GM06990 (cell line): ENCODE measurements around the gene PFN3.

Experiments
- DNase-seq: peaks from one replicate; pipeline ENCODE4 v3.0.0-alpha.2; 2011; ENCODE audit not compliant: insufficient read length; ENCODE audit errors: extremely low read depth
- H3K27me3 ChIP-seq: replicated peaks from 2 replicates; pipeline ENCODE4 v1.6.0; 2011; ENCODE audit warnings: low read length; ENCODE audit not compliant: control insufficient read depth, insufficient read depth
- H3K36me3 ChIP-seq: 2 replicates; pipeline ENCODE4 v1.5.1; 2011; ENCODE audit warnings: low read length; ENCODE audit not compliant: control insufficient read depth, insufficient read depth
- H3K4me3 ChIP-seq: replicated peaks from 2 replicates; pipeline ENCODE4 v1.5.1; 2011; ENCODE audit warnings: low read depth, mild to moderate bottlenecking, control low read depth, low read length
- TF ChIP-seq, protein P1 (sequence below): IDR thresholded peaks from 2 replicates; pipeline ENCODE4 v1.5.1; 2011; ENCODE audit warnings: low read length, control low read depth, mild to moderate bottlenecking, inconsistent platforms; ENCODE audit not compliant: insufficient read depth, poor library complexity, severe bottlenecking

PFN3 gene

DNA sequence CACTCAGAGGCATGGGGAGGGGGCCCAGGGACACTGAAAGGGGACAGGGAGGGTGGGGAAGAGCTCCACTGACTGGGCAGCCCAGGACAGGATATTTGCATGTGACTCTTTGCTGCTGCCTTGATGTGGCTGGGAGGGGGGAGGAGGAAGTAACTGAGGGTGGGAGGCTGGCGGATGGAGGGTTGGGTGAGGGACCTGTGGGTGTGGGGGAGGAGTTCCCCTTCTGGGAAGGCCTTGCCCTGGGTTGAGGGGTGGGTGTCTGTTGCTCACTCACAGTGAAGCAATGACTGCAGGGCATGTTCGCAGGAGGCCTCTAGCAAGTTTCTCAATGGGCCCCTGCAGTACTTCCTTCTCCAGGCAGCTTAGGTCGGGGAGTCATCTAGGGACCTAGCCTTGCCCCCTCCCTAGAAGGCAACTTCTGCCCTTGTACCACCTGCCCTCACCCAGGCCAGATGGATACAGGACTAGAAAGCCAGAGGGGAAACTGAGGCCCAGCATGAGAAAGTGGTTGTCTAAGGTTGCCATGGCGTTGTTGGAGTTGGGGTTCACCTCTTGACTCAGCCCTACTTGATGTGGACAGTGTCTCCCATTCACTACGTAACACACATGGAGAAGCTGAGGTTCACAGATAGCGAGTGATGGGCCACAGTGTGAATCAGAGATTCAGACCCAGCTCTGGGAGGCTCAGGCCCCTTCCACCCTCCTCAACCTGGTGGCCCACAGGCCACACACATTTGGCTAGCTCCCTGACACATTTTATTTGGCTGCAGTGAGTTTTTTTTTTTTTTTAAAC, 29.0 kb upstream of the PFN3 start:
- Histone ChIP-seq H3K36me3 (peaks cover 29% of the 10 kb centered on the region), H3K4me3 (peak overlapping the region; percentile 86), H3K27me3 (no peaks in the 10 kb centered on the region)
- DNase-seq = peak; percentile 77
- TF ChIP-seq, protein P1, sequence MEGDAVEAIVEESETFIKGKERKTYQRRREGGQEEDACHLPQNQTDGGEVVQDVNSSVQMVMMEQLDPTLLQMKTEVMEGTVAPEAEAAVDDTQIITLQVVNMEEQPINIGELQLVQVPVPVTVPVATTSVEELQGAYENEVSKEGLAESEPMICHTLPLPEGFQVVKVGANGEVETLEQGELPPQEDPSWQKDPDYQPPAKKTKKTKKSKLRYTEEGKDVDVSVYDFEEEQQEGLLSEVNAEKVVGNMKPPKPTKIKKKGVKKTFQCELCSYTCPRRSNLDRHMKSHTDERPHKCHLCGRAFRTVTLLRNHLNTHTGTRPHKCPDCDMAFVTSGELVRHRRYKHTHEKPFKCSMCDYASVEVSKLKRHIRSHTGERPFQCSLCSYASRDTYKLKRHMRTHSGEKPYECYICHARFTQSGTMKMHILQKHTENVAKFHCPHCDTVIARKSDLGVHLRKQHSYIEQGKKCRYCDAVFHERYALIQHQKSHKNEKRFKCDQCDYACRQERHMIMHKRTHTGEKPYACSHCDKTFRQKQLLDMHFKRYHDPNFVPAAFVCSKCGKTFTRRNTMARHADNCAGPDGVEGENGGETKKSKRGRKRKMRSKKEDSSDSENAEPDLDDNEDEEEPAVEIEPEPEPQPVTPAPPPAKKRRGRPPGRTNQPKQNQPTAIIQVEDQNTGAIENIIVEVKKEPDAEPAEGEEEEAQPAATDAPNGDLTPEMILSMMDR = no peak

DNA sequence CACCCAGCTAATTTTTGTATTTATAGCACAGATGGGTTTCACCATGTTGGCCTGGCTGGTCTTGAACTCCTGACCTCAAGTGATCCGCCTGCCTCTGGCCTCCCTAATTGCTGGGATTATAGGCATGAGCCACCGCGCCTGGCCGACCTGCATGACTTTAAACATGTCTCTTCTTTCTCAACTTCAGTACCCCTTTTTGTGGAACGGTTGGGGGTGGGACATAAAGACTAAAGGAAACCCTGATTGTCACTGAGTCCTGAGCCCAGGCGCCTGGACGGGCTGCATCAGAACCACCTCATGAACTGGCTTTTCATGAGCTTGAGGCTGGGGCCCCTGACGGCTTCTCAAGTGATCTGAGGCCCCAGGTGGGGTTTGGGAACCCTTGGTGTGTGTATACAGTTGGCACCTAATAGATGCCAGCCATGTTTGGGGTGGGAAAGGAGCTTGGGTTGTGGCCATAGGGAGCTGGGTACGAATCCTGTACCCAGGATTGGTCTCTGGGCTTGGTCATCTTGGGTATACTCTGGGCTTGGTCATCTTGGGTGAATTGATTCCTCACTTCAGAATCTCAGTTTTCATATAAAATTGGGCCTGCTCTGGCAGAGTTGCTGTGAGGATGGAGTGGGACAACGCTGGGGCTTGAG, 28.2 kb upstream of the PFN3 start:
- TF ChIP-seq, protein P1 = no peak

DNA sequence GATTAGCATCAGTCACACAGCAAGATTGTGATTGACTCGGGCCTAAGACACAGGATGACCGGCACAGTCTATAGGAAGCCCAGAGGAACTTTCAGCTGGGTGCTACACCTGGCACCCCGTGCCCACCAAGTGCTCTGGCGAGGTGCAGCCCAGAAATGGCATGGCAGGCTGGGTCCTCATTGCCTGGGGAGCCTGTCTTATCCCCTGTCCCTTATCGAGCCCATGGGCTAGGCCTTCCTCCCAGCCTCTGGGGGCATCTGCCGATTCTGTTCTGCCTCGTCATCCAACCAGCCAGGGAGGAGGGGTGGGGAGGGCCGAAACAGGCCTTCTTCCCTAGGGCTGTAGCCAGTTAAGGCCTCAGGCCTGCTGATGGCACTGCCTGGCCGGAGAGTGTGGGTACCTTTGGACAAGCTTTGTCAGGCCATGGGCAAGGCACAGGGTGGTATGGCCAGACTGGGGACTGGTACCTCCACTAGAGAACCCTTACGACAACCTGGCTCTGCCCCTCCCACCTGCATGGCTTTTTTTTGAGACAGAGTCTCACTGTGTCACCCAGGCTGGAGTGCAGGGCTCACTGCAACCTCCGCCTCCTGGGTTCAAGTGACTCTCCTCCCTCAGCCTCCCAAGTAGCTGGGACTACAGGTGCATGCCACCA, 27.6 kb upstream of the PFN3 start:
- Histone ChIP-seq H3K4me3 (peak overlapping the region; percentile 86), H3K36me3 (peaks cover 16% of the 10 kb centered on the region), H3K27me3 (no peaks in the 10 kb centered on the region)
- TF ChIP-seq, protein P1 = no peak
- DNase-seq = peak; percentile 61

More for the DNA sequence above, 28.2 kb upstream of the PFN3 start:
- Histone ChIP-seq H3K36me3 (peaks cover 23% of the 10 kb centered on the region), H3K4me3 (peak overlapping the region; percentile 86), H3K27me3 (no peaks in the 10 kb centered on the region)
- no peak for DNase-seq

DNA sequence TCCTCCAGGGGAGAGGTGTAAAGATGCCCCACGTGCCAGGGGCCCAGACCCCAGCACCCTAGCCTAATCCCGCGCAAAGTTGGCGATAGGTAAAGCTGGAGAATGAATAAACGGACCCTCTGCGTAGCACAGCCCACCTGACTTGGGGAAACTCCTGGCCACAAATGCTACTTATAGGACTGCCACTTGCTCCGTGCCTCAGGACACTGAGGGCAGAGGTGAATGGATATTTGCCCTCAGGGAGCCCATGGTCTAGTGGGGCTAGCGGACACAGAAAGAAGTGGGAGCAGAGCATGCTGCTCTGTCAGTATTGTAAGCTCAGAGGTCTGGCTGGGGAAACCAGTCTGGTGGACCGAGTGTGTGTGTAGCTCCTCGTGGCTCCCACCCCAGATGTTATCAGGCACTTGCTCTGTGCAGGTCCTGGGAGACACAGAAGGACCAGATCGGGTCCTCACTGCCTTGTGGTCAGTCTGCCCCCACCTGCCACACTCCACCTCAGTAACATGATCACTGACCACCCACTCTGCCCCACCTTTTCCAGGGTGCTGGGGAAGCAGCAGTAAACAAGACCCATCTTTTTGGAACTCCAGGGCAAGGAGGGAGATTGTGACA, 26.9 kb upstream of the PFN3 start:
- Histone ChIP-seq H3K4me3 (peak overlapping the region; percentile 86), H3K27me3 (no peaks in the 10 kb centered on the region), H3K36me3 (peaks cover 9% of the 10 kb centered on the region)
- DNase-seq = peak; percentile 51
- TF ChIP-seq, protein P1 = no peak

DNA sequence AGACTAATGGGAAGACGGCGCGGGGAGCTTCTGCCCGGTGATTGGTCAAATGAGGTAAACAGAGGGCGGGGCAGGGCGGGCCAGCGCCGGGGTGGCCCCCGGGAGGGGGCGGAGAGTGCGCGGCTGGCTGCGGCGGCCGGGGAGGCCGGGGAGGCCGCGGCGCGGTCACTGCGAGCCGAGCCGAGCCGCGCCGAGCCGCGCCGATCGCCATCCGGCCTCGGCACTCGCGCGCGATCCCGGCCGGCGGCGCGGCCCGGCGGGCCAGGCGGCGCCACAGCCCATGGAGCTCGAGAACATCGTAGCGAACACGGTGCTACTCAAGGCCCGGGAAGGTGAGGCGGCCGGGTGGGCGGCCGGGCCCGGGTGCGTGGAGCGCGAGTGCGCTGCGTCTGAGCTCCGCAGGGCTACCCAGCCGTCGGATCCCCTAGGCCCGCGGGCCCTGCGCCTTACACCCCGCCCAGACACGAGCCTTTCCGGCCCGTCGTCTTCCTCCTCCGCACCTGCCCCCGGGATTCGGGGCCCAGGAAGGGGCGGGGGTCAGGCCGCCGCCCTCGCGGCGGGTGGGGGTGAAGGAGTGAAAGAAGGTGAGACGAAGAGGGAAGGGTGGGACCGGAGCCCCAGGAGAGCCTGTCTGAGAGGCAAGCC, 26.2 kb upstream of the PFN3 start, which contains the start of gene GRK6:
TSS of gene GRK6 (plus strand) at position 111 of the 645 bp plus-strand sequence. CDS start at position 281, 170 bp downstream.
- peaks cover 3% of the 10 kb centered on the region for H3K36me3 ChIP-seq
- peak; percentile 80 for DNase-seq
- no peaks in the 10 kb centered on the region for H3K27me3 ChIP-seq
- H3K4me3 ChIP-seq = peak within 1 kb of the TSS; percentile 86
- TF ChIP-seq, protein P1 = no peak
